Ovary (tissue), 3 donors: ENCODE results near the gene ZNF117.

Source experiments
- EP300 ChIP-seq: sonication (generic); formaldehyde crosslinking; IDR thresholded peaks from one replicate; pipeline ENCODE4 v1.6.1; 2017; ENCODE audit warnings: antibody characterized with exemption
- TF ChIP-seq, protein P1 (sequence below), 3 donors: fragments of 450-650 bp in 2 of 3; fragments of 200-600 bp in 1 of 3; IDR thresholded peaks; one replicate each; pipeline versions ENCODE4 v1.5.1 to v1.8.0; 2016 to 2022; ENCODE audit warnings: antibody characterized with exemption in 3 of 3, mild to moderate bottlenecking in 1 of 3
- donor health status: DM: no; HTN: no; CAD: no.

DNA sequence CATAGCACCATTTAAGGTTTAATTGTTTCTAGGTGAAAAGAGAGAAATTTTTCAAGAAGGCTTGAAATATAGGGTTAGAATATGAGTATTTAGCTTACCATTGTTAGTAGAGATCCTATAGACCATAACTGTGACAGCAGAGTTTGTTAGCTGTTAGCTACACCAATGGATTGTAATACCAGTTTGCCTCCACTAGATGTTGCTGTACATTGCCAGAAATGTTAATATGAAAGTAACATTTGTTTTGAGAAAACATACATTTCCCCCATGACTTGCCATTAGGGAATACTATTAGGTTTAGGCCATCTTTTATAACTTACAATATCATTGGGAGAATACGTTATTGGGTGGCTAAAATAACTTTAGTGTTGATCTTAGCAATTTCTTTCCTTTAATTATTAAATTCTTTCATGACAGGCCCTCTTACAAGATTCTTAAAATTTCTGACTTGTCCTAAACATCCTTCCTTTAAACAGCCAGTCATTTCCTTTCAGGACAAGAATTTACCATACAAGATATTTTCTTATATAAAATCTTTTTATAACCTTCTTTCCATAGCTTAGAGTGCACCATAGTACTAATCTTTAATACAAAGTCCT, 39.5 kb downstream of the ZNF117 start:
- TF ChIP-seq EP300 = no peak
- TF ChIP-seq, protein P1, sequence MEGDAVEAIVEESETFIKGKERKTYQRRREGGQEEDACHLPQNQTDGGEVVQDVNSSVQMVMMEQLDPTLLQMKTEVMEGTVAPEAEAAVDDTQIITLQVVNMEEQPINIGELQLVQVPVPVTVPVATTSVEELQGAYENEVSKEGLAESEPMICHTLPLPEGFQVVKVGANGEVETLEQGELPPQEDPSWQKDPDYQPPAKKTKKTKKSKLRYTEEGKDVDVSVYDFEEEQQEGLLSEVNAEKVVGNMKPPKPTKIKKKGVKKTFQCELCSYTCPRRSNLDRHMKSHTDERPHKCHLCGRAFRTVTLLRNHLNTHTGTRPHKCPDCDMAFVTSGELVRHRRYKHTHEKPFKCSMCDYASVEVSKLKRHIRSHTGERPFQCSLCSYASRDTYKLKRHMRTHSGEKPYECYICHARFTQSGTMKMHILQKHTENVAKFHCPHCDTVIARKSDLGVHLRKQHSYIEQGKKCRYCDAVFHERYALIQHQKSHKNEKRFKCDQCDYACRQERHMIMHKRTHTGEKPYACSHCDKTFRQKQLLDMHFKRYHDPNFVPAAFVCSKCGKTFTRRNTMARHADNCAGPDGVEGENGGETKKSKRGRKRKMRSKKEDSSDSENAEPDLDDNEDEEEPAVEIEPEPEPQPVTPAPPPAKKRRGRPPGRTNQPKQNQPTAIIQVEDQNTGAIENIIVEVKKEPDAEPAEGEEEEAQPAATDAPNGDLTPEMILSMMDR (IDR thresholded peaks at IDR 0.05) = peak; percentile 53 to 80 (median 70)
